Measurements from ENCODE around the gene AHDC1.
A peak's percentile ranks its signal among the peaks of the same experiment; 100 is the strongest.

Gene AHDC1

GRCh38 chr1:27596986-27597385 lies 7.0 kb downstream of the AHDC1 start:
- no peak for DNase-seq

- DNase-seq, result no peak
Measured at GRCh38 chr1:27596261-27596660, 7.7 kb downstream of the AHDC1 start.

- no peak for DNase-seq
Measured at GRCh38 chr1:27595597-27595996, 8.3 kb downstream of the AHDC1 start.

- peak; percentile 39 for DNase-seq
Measured at GRCh38 chr1:27594564-27595510, 9.1 kb downstream of the AHDC1 start.

GRCh38 chr1:27593678-27594563 lies 10.0 kb downstream of the AHDC1 start:
- no peak for DNase-seq

GRCh38 chr1:27592931-27593677 lies 10.8 kb downstream of the AHDC1 start:
- DNase-seq, result no peak

- DNase-seq, result no peak
Measured at GRCh38 chr1:27592232-27592930, 11.6 kb downstream of the AHDC1 start.

GRCh38 chr1:27591622-27592021 lies 12.3 kb downstream of the AHDC1 start:
- DNase-seq, result no peak

GRCh38 chr1:27590917-27591508 lies 12.9 kb downstream of the AHDC1 start:
- no peak for DNase-seq

GRCh38 chr1:27589841-27590426 lies 14.0 kb downstream of the AHDC1 start:
- DNase-seq, result no peak

GRCh38 chr1:27589441-27589840 lies 14.5 kb downstream of the AHDC1 start:
- DNase-seq, result no peak

GRCh38 chr1:27588256-27589232 lies 15.4 kb downstream of the AHDC1 start:
- no peak for DNase-seq

- DNase-seq, result no peak
Measured at GRCh38 chr1:27585684-27586083, 18.3 kb downstream of the AHDC1 start.

- no peak for DNase-seq
Measured at GRCh38 chr1:27584453-27584852, 19.5 kb downstream of the AHDC1 start.

GRCh38 chr1:27583479-27583878 lies 20.5 kb downstream of the AHDC1 start:
- DNase-seq, result no peak

GRCh38 chr1:27581823-27582243 lies 22.1 kb downstream of the AHDC1 start:
- no peak for DNase-seq

- DNase-seq, result no peak
Measured at GRCh38 chr1:27577504-27578188, 26.3 kb downstream of the AHDC1 start.

GRCh38 chr1:27576806-27577227 lies 27.1 kb downstream of the AHDC1 start:
- no peak for DNase-seq

- DNase-seq, result no peak
Measured at GRCh38 chr1:27575840-27576331, 28.1 kb downstream of the AHDC1 start.
